ENCODE measurements around the gene ELMO1.

DNA sequence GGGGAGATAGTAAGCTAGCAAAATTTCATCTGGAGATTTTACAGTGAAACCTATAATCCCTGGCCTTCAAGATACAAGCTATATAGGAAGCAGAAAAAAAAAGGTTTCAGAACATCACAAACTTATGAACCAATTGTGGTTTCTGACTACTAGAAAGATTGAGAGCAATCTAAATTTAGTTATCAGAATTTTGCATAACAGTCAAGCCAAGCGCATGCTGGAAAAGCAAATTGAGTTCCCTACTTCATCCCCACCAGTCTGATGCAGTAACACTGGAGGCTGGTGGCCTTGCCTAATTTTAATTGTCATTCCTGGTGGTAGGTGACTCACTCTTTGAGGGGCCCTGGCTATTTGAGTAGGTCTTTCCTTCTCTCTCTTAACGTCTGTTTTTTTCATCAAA lies 46.3 kb upstream of the ELMO1 start:
- TF ChIP-seq RAD21 (IDR thresholded peaks at IDR 0.05) (no peak), TAF1 (conservative IDR thresholded peaks at IDR 0.05) (no peak)

All from liver (tissue), 2 donors.